ENCODE measurements around the gene COL23A1. TPM values are rescaled to one million over a fixed set of nuclear protein-coding genes. Genes with fewer than 3 reads are reported as not detected.

Gene COL23A1
- total RNA-seq, 1 experiment from 2014 or later: not detected

GRCh38 chr5:178339272-178339671 is 250.9 kb downstream of the COL23A1 start:
- intact Hi-C loops (cut with micrococcal nuclease; ENCODE audit: unreplicated experiment): no loop called here
- no TSS peak for BruUV-seq (replicated peaks)
- no peak for TF ChIP-seq EZH2 (IDR thresholded peaks at IDR 0.05; ENCODE audit: borderline replicate concordance, low read depth, low read length, poor library complexity, severe bottlenecking)
- TF ChIP-seq CTCF (conservative IDR thresholded peaks at IDR 0.05; ENCODE audit: low read depth, low read length): no peak
- CTCF ChIA-PET: interaction anchor here (0.5 kb wide), 1 partner anchor 13 kb away, joined by 3 read pairs; no protein-coding TSS in a partner anchor
- no peaks in the 10 kb centered on the region for H3K4me1 ChIP-seq (ENCODE audit: insufficient read depth, low read length, poor library complexity, severe bottlenecking)
- no peak for DNase-seq (ENCODE audit: low spot score)
- POLR2A ChIA-PET (ENCODE audit: low non-redundant PET): no interaction called here
- H3K4me3 ChIP-seq (ENCODE audit: low read depth, low read length, poor library complexity, severe bottlenecking): no peak overlapping the region
- no peak overlapping the region for H3K27ac ChIP-seq (ENCODE audit: low read depth, low read length, poor library complexity, severe bottlenecking)
- H3K36me3 ChIP-seq (ENCODE audit: insufficient read depth, low read length, poor library complexity, severe bottlenecking): no peaks in the 10 kb centered on the region
- H3K9me3 ChIP-seq (ENCODE audit: low read depth, low read length, poor library complexity, severe bottlenecking): no peaks in the 10 kb centered on the region
- H3K27me3 ChIP-seq (replicated peaks; ENCODE audit: insufficient read depth, low read depth, low read length, poor library complexity): no peaks in the 10 kb centered on the region

GRCh38 chr5:178338750-178339144 is 251.4 kb downstream of the COL23A1 start:
- TF ChIP-seq CTCF (conservative IDR thresholded peaks at IDR 0.05; ENCODE audit: low read depth, low read length): no peak
- no peak for TF ChIP-seq EZH2 (IDR thresholded peaks at IDR 0.05; ENCODE audit: borderline replicate concordance, low read depth, low read length, poor library complexity, severe bottlenecking)
- no peak overlapping the region for H3K27ac ChIP-seq (ENCODE audit: low read depth, low read length, poor library complexity, severe bottlenecking)
- H3K9me3 ChIP-seq (ENCODE audit: low read depth, low read length, poor library complexity, severe bottlenecking): no peaks in the 10 kb centered on the region
- no TSS peak for BruUV-seq (replicated peaks)
- H3K4me3 ChIP-seq (ENCODE audit: low read depth, low read length, poor library complexity, severe bottlenecking): no peak overlapping the region
- CTCF ChIA-PET: no interaction called here
- no peaks in the 10 kb centered on the region for H3K27me3 ChIP-seq (replicated peaks; ENCODE audit: insufficient read depth, low read depth, low read length, poor library complexity)
- H3K36me3 ChIP-seq (ENCODE audit: insufficient read depth, low read length, poor library complexity, severe bottlenecking): no peaks in the 10 kb centered on the region
- intact Hi-C loops (cut with micrococcal nuclease; ENCODE audit: unreplicated experiment): no loop called here
- H3K4me1 ChIP-seq (ENCODE audit: insufficient read depth, low read length, poor library complexity, severe bottlenecking): no peaks in the 10 kb centered on the region
- POLR2A ChIA-PET (ENCODE audit: low non-redundant PET): no interaction called here
- DNase-seq (ENCODE audit: low spot score): no peak

- TF ChIP-seq EZH2 (IDR thresholded peaks at IDR 0.05; ENCODE audit: borderline replicate concordance, low read depth, low read length, poor library complexity, severe bottlenecking): no peak
- no peak for TF ChIP-seq CTCF (conservative IDR thresholded peaks at IDR 0.05; ENCODE audit: low read depth, low read length)
- H3K9me3 ChIP-seq (ENCODE audit: low read depth, low read length, poor library complexity, severe bottlenecking): no peaks in the 10 kb centered on the region
- no peak overlapping the region for H3K27ac ChIP-seq (ENCODE audit: low read depth, low read length, poor library complexity, severe bottlenecking)
- intact Hi-C loops (cut with micrococcal nuclease; ENCODE audit: unreplicated experiment): no loop called here
- BruUV-seq (replicated peaks): no TSS peak
- H3K4me1 ChIP-seq (ENCODE audit: insufficient read depth, low read length, poor library complexity, severe bottlenecking): no peaks in the 10 kb centered on the region
- H3K36me3 ChIP-seq (ENCODE audit: insufficient read depth, low read length, poor library complexity, severe bottlenecking): no peaks in the 10 kb centered on the region
- no peaks in the 10 kb centered on the region for H3K27me3 ChIP-seq (replicated peaks; ENCODE audit: insufficient read depth, low read depth, low read length, poor library complexity)
- CTCF ChIA-PET: no interaction called here
- no peak for DNase-seq (ENCODE audit: low spot score)
- POLR2A ChIA-PET (ENCODE audit: low non-redundant PET): no interaction called here
- H3K4me3 ChIP-seq (ENCODE audit: low read depth, low read length, poor library complexity, severe bottlenecking): no peak overlapping the region
These were observed 252.0 kb downstream of the COL23A1 start for GRCh38 chr5:178338126-178338749.
